ENCODE results near the gene RCL1.
"Not testable (repeated sequence)": the region's sequence is repeated elsewhere in the genome, so short reads cannot be mapped to it uniquely, and the experiment has no call there.

DNA sequence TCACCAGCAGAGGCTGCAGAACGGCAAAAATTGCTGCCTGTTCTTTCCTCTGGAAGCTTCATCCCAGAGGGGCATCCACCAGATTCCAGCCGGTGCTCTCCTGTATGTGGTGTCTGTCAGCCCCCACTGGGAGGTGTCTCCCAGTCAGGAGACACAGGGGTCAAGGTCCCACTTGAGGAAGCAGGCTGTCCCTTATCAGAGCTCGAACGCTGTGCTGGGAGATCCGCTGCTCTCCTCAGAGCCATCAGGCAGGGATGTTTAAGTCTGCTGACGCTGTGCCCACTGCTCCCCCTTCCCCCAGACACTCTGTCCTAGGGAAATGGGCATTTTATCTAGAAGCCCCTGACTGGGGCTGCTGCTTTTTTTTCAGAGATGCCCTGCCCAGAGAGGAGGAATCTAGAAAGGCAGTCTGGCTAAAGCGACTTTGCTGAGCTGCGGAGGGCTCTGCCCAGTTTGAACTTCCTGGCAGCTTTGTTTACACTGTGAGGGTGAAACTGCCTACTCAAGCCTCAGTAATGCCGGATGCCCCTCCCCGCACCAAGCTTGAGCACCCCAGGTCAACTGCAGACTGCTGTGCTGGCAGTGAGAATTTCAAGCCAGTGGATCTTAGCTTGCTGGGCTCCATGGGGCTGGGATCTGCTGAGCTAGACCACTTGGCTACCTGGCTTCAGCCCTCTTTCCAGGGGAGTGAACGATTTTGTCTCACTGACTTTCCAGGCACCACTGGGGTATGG, 108.8 kb downstream of the RCL1 start:
- TF ChIP-seq, protein P1, sequence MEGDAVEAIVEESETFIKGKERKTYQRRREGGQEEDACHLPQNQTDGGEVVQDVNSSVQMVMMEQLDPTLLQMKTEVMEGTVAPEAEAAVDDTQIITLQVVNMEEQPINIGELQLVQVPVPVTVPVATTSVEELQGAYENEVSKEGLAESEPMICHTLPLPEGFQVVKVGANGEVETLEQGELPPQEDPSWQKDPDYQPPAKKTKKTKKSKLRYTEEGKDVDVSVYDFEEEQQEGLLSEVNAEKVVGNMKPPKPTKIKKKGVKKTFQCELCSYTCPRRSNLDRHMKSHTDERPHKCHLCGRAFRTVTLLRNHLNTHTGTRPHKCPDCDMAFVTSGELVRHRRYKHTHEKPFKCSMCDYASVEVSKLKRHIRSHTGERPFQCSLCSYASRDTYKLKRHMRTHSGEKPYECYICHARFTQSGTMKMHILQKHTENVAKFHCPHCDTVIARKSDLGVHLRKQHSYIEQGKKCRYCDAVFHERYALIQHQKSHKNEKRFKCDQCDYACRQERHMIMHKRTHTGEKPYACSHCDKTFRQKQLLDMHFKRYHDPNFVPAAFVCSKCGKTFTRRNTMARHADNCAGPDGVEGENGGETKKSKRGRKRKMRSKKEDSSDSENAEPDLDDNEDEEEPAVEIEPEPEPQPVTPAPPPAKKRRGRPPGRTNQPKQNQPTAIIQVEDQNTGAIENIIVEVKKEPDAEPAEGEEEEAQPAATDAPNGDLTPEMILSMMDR (IDR thresholded peaks at IDR 0.05), result not testable (repeated sequence)
- TF ChIP-seq POLR2AphosphoS5 (IDR thresholded peaks at IDR 0.05), result not testable (repeated sequence)
